Measurements from ENCODE around the gene NTS. TPM values are rescaled to one million over a fixed set of nuclear protein-coding genes. Genes with fewer than 3 reads are reported as not detected.

The NTS gene
- total and polyA plus RNA-seq, 2 experiments from 2014 or later, result 17.1 to 30.8 TPM

GRCh38 chr12:85836197-85837090 is 37.7 kb upstream of the NTS start, which contains the start of gene RASSF9 (continued):
- TF ChIP-seq CREB1 (CRISPR knock-in tag; IDR thresholded peaks at IDR 0.05; ENCODE audit: low read depth) (no peak), ZNF114 (CRISPR knock-in tag; IDR thresholded peaks at IDR 0.05) (no peak), NANOG (IDR thresholded peaks at IDR 0.05; ENCODE audit: borderline replicate concordance) (no peak)
- TF ChIP-seq, protein P1, sequence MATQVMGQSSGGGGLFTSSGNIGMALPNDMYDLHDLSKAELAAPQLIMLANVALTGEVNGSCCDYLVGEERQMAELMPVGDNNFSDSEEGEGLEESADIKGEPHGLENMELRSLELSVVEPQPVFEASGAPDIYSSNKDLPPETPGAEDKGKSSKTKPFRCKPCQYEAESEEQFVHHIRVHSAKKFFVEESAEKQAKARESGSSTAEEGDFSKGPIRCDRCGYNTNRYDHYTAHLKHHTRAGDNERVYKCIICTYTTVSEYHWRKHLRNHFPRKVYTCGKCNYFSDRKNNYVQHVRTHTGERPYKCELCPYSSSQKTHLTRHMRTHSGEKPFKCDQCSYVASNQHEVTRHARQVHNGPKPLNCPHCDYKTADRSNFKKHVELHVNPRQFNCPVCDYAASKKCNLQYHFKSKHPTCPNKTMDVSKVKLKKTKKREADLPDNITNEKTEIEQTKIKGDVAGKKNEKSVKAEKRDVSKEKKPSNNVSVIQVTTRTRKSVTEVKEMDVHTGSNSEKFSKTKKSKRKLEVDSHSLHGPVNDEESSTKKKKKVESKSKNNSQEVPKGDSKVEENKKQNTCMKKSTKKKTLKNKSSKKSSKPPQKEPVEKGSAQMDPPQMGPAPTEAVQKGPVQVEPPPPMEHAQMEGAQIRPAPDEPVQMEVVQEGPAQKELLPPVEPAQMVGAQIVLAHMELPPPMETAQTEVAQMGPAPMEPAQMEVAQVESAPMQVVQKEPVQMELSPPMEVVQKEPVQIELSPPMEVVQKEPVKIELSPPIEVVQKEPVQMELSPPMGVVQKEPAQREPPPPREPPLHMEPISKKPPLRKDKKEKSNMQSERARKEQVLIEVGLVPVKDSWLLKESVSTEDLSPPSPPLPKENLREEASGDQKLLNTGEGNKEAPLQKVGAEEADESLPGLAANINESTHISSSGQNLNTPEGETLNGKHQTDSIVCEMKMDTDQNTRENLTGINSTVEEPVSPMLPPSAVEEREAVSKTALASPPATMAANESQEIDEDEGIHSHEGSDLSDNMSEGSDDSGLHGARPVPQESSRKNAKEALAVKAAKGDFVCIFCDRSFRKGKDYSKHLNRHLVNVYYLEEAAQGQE (IDR thresholded peaks at IDR 0.05; ENCODE audit: unreplicated experiment), result no peak

- TF ChIP-seq, protein P2, sequence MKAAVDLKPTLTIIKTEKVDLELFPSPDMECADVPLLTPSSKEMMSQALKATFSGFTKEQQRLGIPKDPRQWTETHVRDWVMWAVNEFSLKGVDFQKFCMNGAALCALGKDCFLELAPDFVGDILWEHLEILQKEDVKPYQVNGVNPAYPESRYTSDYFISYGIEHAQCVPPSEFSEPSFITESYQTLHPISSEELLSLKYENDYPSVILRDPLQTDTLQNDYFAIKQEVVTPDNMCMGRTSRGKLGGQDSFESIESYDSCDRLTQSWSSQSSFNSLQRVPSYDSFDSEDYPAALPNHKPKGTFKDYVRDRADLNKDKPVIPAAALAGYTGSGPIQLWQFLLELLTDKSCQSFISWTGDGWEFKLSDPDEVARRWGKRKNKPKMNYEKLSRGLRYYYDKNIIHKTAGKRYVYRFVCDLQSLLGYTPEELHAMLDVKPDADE (IDR thresholded peaks at IDR 0.05), result no peak
- TF ChIP-seq EZH2 (IDR thresholded peaks at IDR 0.05; ENCODE audit: low read depth, unreplicated experiment) (no peak), ZNF462 (CRISPR knock-in tag; IDR thresholded peaks at IDR 0.05) (no peak), NANOG (IDR thresholded peaks at IDR 0.05; ENCODE audit: borderline replicate concordance) (no peak)
- TF ChIP-seq, protein P1 (IDR thresholded peaks at IDR 0.05; ENCODE audit: unreplicated experiment), result no peak
- Histone ChIP-seq H4K20me1 (replicated peaks; ENCODE audit: insufficient read depth) (no peaks in the 10 kb centered on the region), H3K36me3 (ENCODE audit: insufficient read depth) (no peaks in the 10 kb centered on the region), H3K27ac (ENCODE audit: low read depth) (no peak overlapping the region), H3K27me3 (ENCODE audit: insufficient read depth) (no peaks in the 10 kb centered on the region), H3K4me3 (no peak overlapping the region), H3K79me2 (replicated peaks; ENCODE audit: insufficient read depth) (no peaks in the 10 kb centered on the region), H3K4me2 (no peak overlapping the region), H3K9me2 (ENCODE audit: insufficient read depth) (no peaks in the 10 kb centered on the region), H3F3A (replicated peaks; ENCODE audit: low read depth) (no peaks in the 10 kb centered on the region), H2AFZ (no peak overlapping the region), H3K4me1 (ENCODE audit: insufficient read depth) (peaks cover 25% of the 10 kb centered on the region)
- Mint-ChIP-seq H3K36me3 (ENCODE audit: low read depth) (no peaks in the 10 kb centered on the region), H3K4me3 (no peak overlapping the region), H3K9me3 (no peaks in the 10 kb centered on the region), H3K27ac (no peak overlapping the region), H3K4me1 (peaks cover 24% of the 10 kb centered on the region), H3K27me3 (ENCODE audit: insufficient read depth, low read depth, poor library complexity) (peaks cover 6% of the 10 kb centered on the region)
- ATAC-seq, result no peak
- no peak for DNase-seq (ENCODE audit: low spot score)
Measured at GRCh38 chr12:85843606-85844310, 30.3 kb upstream of the NTS start.

All from GM23338 (cell line).